ENCODE measurements around the gene SGTA. TPM values are rescaled to one million over a fixed set of nuclear protein-coding genes. Genes with fewer than 3 reads are reported as not detected.
A peak's percentile ranks its signal among the peaks of the same experiment; 100 is the strongest.

SGTA gene
- total and polyA plus RNA-seq, 2 of the 8 experiments (the other 6 are each of a cell fraction or from before 2014, with no cell fraction given) = 86.8 to 130 TPM

DNA sequence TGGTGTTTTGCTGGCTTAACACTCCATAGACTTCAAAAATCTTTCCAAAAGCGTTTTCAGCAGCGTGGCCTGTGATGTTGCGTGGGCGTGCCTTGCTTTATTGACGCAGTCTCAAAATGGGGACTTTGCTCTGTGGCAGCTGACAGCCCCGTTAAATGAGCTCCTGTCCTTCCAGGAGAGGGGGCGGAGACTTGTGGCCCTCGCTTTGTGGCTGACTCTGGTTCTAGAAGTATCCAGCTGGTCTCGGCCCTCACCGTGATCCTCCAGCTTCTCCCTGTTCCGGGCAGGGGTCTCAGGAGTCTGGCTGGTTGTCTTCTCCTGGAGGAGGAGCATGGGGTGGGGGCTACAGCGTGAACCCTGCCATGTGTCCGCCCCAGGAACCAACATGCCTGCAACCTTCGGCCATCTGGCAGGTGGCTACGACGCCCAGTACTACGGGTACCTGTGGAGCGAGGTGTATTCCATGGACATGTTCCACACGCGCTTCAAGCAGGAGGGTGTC is 28.2 kb upstream of the SGTA start:
- H3K27me3 ChIP-seq (replicated peaks in 1 of 4; ENCODE audit: control insufficient read depth in 3 of 4, extremely low read depth in 1 of 4, insufficient read depth in 3 of 4, low read length in 3 of 4) = no peaks in the 10 kb centered on the region
- no peaks in the 10 kb centered on the region for H3K79me2 ChIP-seq (ENCODE audit: control insufficient read depth in 1 of 2, insufficient read depth in 2 of 2, low read length in 2 of 2)
- peaks cover 7 to 17% of the 10 kb centered on the region in 2 experiments for H4K20me1 ChIP-seq (replicated peaks in 1 of 2; ENCODE audit: control insufficient read depth in 1 of 2, insufficient read depth in 2 of 2, low read length in 2 of 2)
- peaks cover 13 to 70% (median 53%) of the 10 kb centered on the region in 4 experiments; a peak in 6 of 8 replicates for H3K36me3 ChIP-seq (ENCODE audit: control insufficient read depth in 2 of 4, insufficient read depth in 4 of 4, low read length in 3 of 4)
- H3K9me3 ChIP-seq (ENCODE audit: insufficient read depth in 2 of 2, low read depth in 1 of 2, low read length in 1 of 2) = no peaks in the 10 kb centered on the region
- no peak overlapping the region for H3K14ac ChIP-seq (ENCODE audit: insufficient read length)
- H3K9ac ChIP-seq (replicated peaks in 1 of 4; ENCODE audit: extremely low read depth in 1 of 4, low read depth in 3 of 4, low read length in 3 of 4) = no peak overlapping the region
- H2BK20ac ChIP-seq (ENCODE audit: low read length) = no peak overlapping the region
- no peak overlapping the region for H3K18ac ChIP-seq (ENCODE audit: extremely low read depth, low read length)
- DNase-seq (ENCODE audit: low read depth in 1 of 2, low spot score in 2 of 2) (no peak), FAIRE-seq (no peak)
- no peak overlapping the region for H3K27ac ChIP-seq (ENCODE audit: low read depth, low read length)
- H3K4me3 ChIP-seq (ENCODE audit: extremely low read depth in 1 of 4, insufficient read depth in 2 of 4, low read depth in 3 of 4, low read length in 4 of 4) = no peak overlapping the region
- no peak overlapping the region for H3K56ac ChIP-seq (replicated peaks; ENCODE audit: insufficient read length, low read depth, low read length)
- no peaks in the 10 kb centered on the region for H3K4me1 ChIP-seq (replicated peaks in 1 of 4; ENCODE audit: control insufficient read depth in 3 of 4, insufficient read depth in 4 of 4, low read length in 3 of 4)
- H2BK5ac ChIP-seq (ENCODE audit: low read depth, low read length) = no peak overlapping the region
- ChIA-PET POLR2A (ENCODE audit: partially characterized antibody) (interaction anchor here (1.0 to 1.6 kb wide), 3 partner anchors 12 to 30 kb away, joined by 3 to 6 read pairs (median 3); no protein-coding TSS in a partner anchor), CTCF (ENCODE audit: partially characterized antibody) (no interaction called here)
- no peak overlapping the region for H4K8ac ChIP-seq (ENCODE audit: extremely low read depth, insufficient read depth, low read length)
- H3K23ac ChIP-seq (ENCODE audit: insufficient read length) = no peak overlapping the region
- H3K79me1 ChIP-seq (ENCODE audit: low read depth, low read length) = no peaks in the 10 kb centered on the region
- no peak overlapping the region for H2BK120ac ChIP-seq (replicated peaks; ENCODE audit: low read depth, low read length)
- H3K23me2 ChIP-seq (ENCODE audit: low read depth, low read length) = no peaks in the 10 kb centered on the region
- WGBS, 2 experiments (ENCODE audit: extremely low coverage in 1 of 2, insufficient coverage in 1 of 2, insufficient read length in 1 of 2, insufficient replicate concordance in 2 of 2, low coverage in 1 of 2, low lambda C conversion rate in 2 of 2, missing lambda C conversion rate in 1 of 2) = 86% methylated on average over 20 of the region's 20 CpGs; no CpG with 5 or more reads in 1 of the 2 experiments
- H2AFZ ChIP-seq (ENCODE audit: low read length) = no peak overlapping the region
- no peak overlapping the region for H4K5ac ChIP-seq (ENCODE audit: insufficient read length, low read depth, low read length)
- H3K4ac ChIP-seq (replicated peaks; ENCODE audit: insufficient read length, low read depth, low read length) = no peak overlapping the region
- H2BK15ac ChIP-seq (ENCODE audit: low read length) = no peak overlapping the region
- H2BK12ac ChIP-seq (ENCODE audit: low read depth, low read length) = no peak overlapping the region
- H3K4me2 ChIP-seq (ENCODE audit: insufficient read depth in 1 of 2, low read depth in 2 of 2, low read length in 2 of 2) = no peak overlapping the region
- no peak overlapping the region for H2AK5ac ChIP-seq (ENCODE audit: low read depth, low read length)
- TF ChIP-seq CTBP2 (IDR thresholded peaks at IDR 0.05; ENCODE audit: borderline replicate concordance, insufficient read depth, insufficient read length, low read length) = no peak
- TF ChIP-seq SIX5 (IDR thresholded peaks at IDR 0.05; ENCODE audit: low read depth, low read length) = no peak
- no peak for TF ChIP-seq SP4 (IDR thresholded peaks at IDR 0.05; ENCODE audit: low read length)
- TF ChIP-seq, protein P1, sequence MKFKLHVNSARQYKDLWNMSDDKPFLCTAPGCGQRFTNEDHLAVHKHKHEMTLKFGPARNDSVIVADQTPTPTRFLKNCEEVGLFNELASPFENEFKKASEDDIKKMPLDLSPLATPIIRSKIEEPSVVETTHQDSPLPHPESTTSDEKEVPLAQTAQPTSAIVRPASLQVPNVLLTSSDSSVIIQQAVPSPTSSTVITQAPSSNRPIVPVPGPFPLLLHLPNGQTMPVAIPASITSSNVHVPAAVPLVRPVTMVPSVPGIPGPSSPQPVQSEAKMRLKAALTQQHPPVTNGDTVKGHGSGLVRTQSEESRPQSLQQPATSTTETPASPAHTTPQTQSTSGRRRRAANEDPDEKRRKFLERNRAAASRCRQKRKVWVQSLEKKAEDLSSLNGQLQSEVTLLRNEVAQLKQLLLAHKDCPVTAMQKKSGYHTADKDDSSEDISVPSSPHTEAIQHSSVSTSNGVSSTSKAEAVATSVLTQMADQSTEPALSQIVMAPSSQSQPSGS (IDR thresholded peaks at IDR 0.05; ENCODE audit: low read length) = no peak
- TF ChIP-seq ASH2L (IDR thresholded peaks at IDR 0.05; ENCODE audit: low read length) = no peak
- TF ChIP-seq SP2 (IDR thresholded peaks at IDR 0.05; ENCODE audit: low read length) = no peak
- TF ChIP-seq CHD2 (IDR thresholded peaks at IDR 0.05; ENCODE audit: low read length) = no peak
- TF ChIP-seq POLR2AphosphoS5 (IDR thresholded peaks at IDR 0.05; ENCODE audit: low read depth, low read length) = peak; percentile 21; the same call in 1 of the 2 replicates
- no peak for TF ChIP-seq TAF7 (optimal IDR thresholded peaks at IDR 0.05; ENCODE audit: borderline replicate concordance, low read depth, low read length)
- no peak overlapping the region for H4K91ac ChIP-seq (replicated peaks; ENCODE audit: insufficient read length, low read length)

Data from H1 (cell line).